AG09309 (cell line): ENCODE measurements around the gene TTLL11.

Source experiments
- DNase-seq: peaks from one replicate; pipeline ENCODE4 v3.0.0-alpha.2; 2010; ENCODE audit warnings: low read depth
- H3K4me3 ChIP-seq: 2 replicates; pipeline ENCODE4 v1.5.1; 2011; ENCODE audit warnings: mild to moderate bottlenecking, low read depth, low read length, moderate library complexity; ENCODE audit not compliant: control insufficient read depth
- CTCF ChIP-seq: IDR thresholded peaks from 2 replicates; pipeline ENCODE4 v1.5.1; 2011; ENCODE audit warnings: mild to moderate bottlenecking, low read depth, low read length, inconsistent platforms; ENCODE audit not compliant: insufficient read depth, control insufficient read depth; ENCODE audit errors: missing control alignments

TTLL11 gene

GRCh38 chr9:122065923-122066629, 27.0 kb downstream of the TTLL11 start:
- no peak for TF ChIP-seq CTCF
- no peak for DNase-seq
- H3K4me3 ChIP-seq: no peak overlapping the region

GRCh38 chr9:122060481-122060880, 32.6 kb downstream of the TTLL11 start:
- DNase-seq: no peak
- TF ChIP-seq CTCF: no peak
- H3K4me3 ChIP-seq: no peak overlapping the region

GRCh38 chr9:122059955-122060324, 33.2 kb downstream of the TTLL11 start:
- TF ChIP-seq CTCF: no peak
- H3K4me3 ChIP-seq: no peak overlapping the region
- DNase-seq: no peak

- DNase-seq: no peak
- no peak overlapping the region for H3K4me3 ChIP-seq
- no peak for TF ChIP-seq CTCF
These were observed 33.7 kb downstream of the TTLL11 start for GRCh38 chr9:122059214-122059954.

- no peak overlapping the region for H3K4me3 ChIP-seq
- no peak for TF ChIP-seq CTCF
- no peak for DNase-seq
These were observed 34.4 kb downstream of the TTLL11 start for GRCh38 chr9:122058709-122059108.

GRCh38 chr9:122058051-122058450, 35.1 kb downstream of the TTLL11 start:
- DNase-seq: no peak
- no peak for TF ChIP-seq CTCF
- no peak overlapping the region for H3K4me3 ChIP-seq

- no peak for DNase-seq
- no peak overlapping the region for H3K4me3 ChIP-seq
- no peak for TF ChIP-seq CTCF
These were observed 35.9 kb downstream of the TTLL11 start for GRCh38 chr9:122057211-122057610.
